C4-2B (cell line): ENCODE results near the gene NGRN.

ENCODE experiments used
- H3K27ac ChIP-seq: fragments of 450-650 bp; 2 replicates; pipeline ENCODE4 v1.5.1; 2017
- CTCF ChIP-seq: fragments of 450-650 bp; conservative IDR thresholded peaks from 2 replicates; pipeline ENCODE4 v1.5.1; 2017; ENCODE audit warnings: mild to moderate bottlenecking
- ZFX ChIP-seq: fragments of 450-650 bp; IDR thresholded peaks from 2 replicates; pipeline ENCODE4 v1.6.1; 2017

Gene NGRN

DNA sequence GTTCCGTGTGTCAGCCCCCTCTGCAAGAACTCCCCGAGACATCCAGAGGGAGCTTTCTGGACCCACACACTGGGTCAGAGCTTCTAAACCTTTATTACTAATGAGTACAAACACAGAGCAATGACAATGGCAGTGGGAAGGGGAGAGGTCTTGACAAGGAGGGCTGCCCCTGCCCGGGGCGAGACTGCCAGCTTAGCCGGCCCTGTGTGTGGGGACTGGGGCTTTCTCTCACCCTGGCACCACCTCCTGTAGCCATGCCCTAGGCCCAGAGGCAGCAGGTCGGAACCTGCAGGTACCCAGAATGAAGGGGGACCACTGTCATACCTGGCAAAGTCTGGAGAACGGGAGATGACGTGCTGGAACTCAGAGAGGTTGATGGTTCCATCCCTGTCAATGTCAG lies 34.9 kb upstream of the NGRN start:
- TF ChIP-seq CTCF: no peak
- no peak for TF ChIP-seq ZFX
- H3K27ac ChIP-seq: peak overlapping the region; percentile 94

DNA sequence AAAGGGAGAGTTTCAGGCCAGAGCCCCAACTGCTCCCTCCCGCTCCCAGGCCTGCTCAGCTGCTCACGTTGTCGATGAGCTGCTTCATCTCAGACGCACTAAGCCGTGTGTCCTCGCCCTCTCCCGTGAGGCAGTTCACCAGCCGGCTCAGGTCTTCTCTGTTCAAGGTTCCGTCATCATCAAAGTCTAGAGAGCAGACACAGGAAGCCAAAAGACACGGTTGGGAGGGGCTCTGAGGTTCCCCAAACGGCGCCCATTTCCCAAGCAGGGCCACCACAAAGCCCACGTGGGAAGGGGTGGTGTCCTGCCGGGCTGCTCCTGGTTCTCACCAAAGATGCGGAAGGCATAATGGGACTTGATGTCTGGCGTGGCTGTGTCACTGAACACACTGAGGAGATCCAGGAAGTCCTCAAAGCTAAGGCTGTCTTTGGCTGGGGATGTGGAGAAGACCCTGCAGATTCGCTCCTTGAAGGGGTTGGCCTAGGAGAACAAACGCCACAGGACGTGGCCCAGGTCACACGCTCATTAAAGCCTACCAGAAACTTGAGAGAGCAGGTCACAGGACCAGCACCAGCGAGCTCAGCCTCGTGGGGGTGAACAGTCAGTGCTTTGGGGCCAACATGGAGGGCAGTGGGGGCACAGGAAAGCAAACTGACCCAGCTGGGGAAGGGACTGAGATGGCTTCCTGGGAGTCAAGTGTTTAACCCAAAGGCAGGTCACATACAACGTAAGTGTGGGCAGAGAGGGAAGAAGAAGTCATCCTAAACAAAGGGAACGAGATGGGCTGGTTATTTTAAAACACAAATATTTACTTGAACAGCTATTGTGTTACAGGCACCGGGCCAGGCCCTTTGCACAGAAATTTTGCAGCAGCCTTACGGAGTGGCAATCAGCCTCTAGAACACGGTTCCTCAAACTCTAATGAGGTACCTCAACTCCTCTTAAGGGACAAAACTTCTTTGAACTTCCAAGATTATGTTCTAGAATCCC lies 34.1 kb upstream of the NGRN start:
- TF ChIP-seq CTCF: no peak
- TF ChIP-seq ZFX: no peak
- H3K27ac ChIP-seq: peak overlapping the region; percentile 94

DNA sequence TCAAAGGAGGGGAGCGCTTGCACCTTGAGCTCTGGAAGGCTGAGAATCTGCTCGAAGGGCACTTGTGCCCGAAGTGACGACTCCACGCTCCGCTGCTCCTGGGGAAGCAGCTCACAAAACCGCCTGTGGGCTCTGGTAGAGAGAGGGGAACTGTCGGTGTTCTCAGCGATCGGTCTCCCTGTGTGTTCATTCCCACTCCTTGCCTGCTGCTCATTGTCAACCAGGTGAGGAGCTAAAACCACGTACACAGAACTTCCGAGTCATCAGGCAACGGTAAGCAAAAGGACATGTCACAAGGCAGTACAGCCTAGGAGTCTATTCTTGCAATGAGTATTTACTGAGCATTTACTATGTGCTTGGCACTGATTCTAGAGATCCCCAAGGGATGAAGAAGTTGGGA lies 33.3 kb upstream of the NGRN start:
- TF ChIP-seq CTCF (no peak), ZFX (no peak)
- peak overlapping the region; percentile 94 for H3K27ac ChIP-seq

DNA sequence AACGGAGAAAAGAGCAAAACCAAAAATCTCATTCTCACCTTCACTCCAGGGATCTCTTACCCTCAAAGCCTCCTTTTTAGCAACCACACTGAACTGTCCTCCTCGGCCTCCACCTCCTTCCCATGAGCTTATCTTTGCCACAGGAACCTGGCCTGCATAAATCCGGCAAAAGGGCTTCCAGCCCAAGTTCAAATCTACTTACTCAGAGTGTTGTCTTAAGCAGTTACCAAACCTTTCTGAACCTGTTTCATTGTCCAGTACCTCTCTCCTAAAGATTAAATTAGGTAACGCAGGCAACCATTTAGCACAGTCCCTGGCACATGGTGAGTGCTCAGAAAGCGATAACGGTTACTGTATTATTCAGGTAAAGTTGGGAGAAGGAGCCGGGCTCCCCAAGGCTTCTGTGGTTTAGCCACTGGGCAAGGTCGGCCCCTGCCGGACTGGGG lies 32.5 kb upstream of the NGRN start:
- peak; percentile 84 for TF ChIP-seq CTCF
- TF ChIP-seq ZFX: no peak
- peak overlapping the region; percentile 94 for H3K27ac ChIP-seq

GRCh38 chr15:90233387-90234095 lies 31.9 kb upstream of the NGRN start, which contains the start of gene CIB1:
Gene CIB1 (minus strand): TSS chr15:90233941. CDS start chr15:90233885, 56 bp downstream.
- H3K27ac ChIP-seq: peak within 1 kb of the TSS; percentile 94
- peak; percentile 79 for TF ChIP-seq ZFX
- TF ChIP-seq CTCF: no peak; the same call in 1 of the 2 replicates

DNA sequence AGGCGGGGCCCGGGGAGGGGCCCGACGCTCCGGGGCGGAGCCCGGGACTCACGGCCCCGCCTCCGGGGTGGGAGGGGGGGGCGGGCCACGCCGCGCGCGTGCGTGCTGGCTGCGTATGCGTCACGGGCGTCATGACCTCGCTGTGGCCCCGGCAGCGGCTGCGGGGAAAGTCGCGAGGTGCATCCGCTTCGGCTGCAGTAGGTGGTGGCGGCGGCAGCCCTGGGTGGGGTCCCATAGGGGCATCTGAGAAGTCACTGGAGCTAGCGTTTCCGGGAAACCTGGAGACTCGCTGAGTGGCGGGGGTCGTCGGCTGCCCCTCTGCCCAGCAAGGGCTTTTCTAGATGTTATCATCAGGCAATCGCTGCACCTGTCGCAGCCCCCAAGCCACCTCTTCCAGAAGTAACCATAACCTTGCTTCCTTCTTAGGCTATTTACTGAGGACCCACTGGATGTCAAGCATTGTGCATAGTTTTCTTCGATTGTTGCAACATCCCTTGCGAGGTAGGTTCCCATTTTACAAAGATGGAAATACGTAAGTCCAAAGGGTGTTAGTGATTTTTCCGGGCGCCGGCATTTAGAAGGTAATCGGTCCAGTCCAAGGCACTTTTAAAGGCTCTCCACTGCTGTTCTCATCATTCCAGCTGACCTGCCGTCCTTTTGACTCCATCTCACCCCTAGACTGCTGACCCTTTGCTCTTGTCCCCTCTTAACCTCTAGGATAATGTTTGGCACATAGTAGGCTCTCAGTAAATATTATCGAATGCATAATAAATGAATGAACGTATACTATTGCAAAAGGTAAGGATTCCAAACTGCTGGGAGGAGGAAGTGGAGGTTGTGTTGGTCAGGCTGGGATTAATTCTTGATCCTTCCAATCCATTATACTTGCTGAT lies 31.1 kb upstream of the NGRN start, which contains the start of gene GDPGP1:
Gene GDPGP1, plus strand, starts transcription at position 114 of the 893 bp plus-strand sequence. CDS start 6,700 bp downstream, outside the sequence.
- TF ChIP-seq CTCF: no peak
- TF ChIP-seq ZFX: no peak
- peak within 1 kb of the TSS; percentile 94 for H3K27ac ChIP-seq
